Activated CD8-positive, alpha-beta memory T cell treated with anti-CD3 and anti-CD28 coated beads for 48 hours (primary cell): ENCODE results near the gene C2orf80.
"Not testable (repeated sequence)": the region's sequence is repeated elsewhere in the genome, so short reads cannot be mapped to it uniquely, and the experiment has no call there.

Source experiments
- DNase-seq, 3 experiments: peaks; one replicate each; pipeline ENCODE4 v3.0.0-alpha.2; 2020; ENCODE audit warnings: low read depth in 2 of 3, low spot score in 2 of 3

C2orf80 gene

GRCh38 chr2:208135794-208136715 is 53.8 kb downstream of the C2orf80 start:
- no peak for DNase-seq

- DNase-seq, result peak in 1 of 3 experiments; percentile 2
Measured at GRCh38 chr2:208134928-208135586, 54.8 kb downstream of the C2orf80 start.

- DNase-seq, result no peak
Measured at GRCh38 chr2:208130712-208131110, 59.1 kb downstream of the C2orf80 start.

DNA sequence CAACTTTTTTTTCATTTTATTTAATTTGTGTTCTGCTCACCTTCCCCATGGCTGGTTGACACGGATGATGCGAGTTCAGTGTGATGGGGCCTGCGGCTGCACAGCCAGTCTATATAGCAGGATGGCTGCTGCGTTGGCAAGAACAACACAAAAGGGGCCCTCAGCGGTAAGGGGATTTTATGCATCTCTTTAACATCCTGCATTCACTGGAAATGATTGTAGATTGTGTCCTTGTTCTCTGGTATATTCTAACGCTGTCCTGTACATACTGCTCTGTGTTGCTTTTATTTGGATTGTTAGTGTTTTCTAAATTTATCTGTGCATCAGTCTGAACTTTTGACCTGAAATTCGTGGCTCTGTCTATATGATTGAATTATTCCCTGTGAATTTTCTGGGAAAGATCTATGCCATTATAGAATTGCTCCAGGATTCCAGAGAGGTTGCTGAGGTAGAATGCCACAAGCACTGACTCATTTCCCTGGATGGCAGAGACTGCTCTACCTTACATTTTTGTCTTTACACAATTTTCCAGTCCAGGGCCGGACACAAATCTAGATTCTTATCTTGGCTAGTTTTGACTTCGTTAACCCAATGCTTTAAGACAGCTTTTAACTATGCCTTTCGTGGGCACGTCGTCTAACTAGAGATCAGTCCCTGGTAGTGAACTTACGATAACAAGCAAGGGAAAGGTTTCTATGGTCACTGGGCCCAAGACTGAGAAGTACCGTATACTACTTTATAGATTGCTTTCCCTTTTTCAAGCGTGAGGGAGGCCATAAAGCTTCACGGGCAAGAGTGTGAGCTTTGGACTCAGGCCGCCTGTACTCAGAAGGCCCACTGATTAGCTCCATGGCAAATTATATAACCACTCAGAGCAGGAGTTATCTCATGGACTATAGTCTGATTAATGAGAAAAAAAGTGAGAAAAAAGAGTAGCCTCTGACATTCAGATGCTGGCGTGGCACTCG is 59.8 kb downstream of the C2orf80 start, which contains the start of gene CRYGC:
TSS of gene CRYGC (minus strand) at position 85 of the 968 bp plus-strand sequence. CDS start at position 49, 36 bp downstream.
- DNase-seq, result no peak

- no peak for DNase-seq
Measured at GRCh38 chr2:208128136-208128535, 61.7 kb downstream of the C2orf80 start.

GRCh38 chr2:208127090-208127489 is 62.7 kb downstream of the C2orf80 start:
- DNase-seq, result no peak

DNA sequence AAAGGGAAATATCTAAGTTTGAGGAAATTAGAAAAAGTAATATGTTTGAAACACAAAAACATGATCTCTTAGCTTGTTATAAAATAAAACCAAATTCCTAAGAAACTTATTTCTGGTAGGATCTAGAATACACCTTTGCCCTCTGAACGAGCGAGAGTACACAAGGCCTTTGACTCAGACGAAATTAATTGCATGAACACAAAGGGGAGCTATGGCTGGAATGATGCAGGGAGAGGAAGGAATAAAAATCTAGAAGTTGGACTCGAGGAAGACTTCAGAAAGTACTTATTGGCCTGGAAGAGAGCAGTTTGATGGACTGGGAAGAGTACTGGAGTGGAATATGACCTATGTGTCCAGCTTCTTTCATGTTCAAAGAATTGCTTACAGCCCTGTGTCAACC is 64.6 kb downstream of the C2orf80 start:
- DNase-seq, result no peak

- DNase-seq, result not testable (repeated sequence)
Measured at GRCh38 chr2:208124013-208124715, 65.7 kb downstream of the C2orf80 start, which contains the start of gene CRYGD. TSS of gene CRYGD (minus strand) at chr2:208124524. CDS start at chr2:208124473, 51 bp downstream.

DNA sequence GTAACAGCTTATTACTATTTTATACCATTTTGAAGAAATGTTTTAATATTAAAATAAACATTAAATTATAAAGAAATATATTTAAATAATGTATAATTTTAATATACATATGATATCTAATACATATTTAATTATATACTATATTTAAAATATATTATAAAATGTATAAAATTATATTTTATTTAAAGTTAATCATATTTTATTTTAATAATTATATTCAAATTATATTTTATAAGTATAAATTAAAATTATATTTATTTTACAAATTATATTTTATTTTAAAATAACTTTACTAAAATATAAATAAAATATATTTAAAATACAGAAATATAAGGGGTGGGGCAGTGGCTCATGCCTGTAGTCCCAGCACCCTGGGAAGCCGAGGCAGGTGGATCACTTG is 67.6 kb downstream of the C2orf80 start:
- no peak for DNase-seq

- DNase-seq, result no peak
Measured at GRCh38 chr2:208118918-208119317, 70.9 kb downstream of the C2orf80 start.

DNA sequence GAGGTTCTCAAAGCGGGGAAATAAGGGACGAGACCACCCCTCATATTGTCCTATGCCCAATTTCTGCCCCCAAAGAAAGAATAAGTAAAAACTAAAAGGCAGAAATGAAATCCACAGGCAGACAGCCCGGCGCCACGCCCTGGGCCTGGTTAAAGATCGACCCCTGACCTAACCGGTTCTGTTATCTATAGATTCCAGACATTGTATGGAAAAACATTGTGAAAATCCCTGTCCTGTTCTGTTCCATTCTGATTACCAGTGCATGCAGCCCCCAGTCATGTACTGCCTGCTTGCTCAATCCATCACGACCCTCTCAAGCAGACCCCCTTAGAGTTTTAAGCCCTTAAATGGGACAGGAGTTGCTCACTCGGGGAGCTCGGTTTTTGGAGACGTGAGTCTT is 72.4 kb downstream of the C2orf80 start:
- not testable (repeated sequence) for DNase-seq
